Cerebellar nuclear complex (tissue), 1 donor: ENCODE data around the gene ABHD16A.

Source experiments
- DNase-seq, 2 experiments: peaks; one replicate each; lab custom pipeline; 2025; lab: John Stamatoyannopoulos, UW

Gene ABHD16A

GRCh38 chr6:31702819-31703716 lies at the start of gene ABHD16A:
ABHD16A (minus strand) TSS chr6:31703324; CDS start chr6:31703281, 43 bp downstream.
- DNase-seq, result peak; percentile 84 to 99

- DNase-seq, result no peak
Measured at GRCh38 chr6:31752739-31753319, 49.7 kb upstream of the ABHD16A start.

GRCh38 chr6:31750411-31751022 lies 47.4 kb upstream of the ABHD16A start:
- no peak for DNase-seq

GRCh38 chr6:31749301-31750036 lies 46.3 kb upstream of the ABHD16A start:
- no peak for DNase-seq

- no peak for DNase-seq
Measured at GRCh38 chr6:31744422-31744821, 41.3 kb upstream of the ABHD16A start.

- no peak for DNase-seq
Measured at GRCh38 chr6:31742894-31743293, 39.8 kb upstream of the ABHD16A start.

- no peak for DNase-seq
Measured at GRCh38 chr6:31741815-31742214, 38.7 kb upstream of the ABHD16A start.

- DNase-seq, result no peak
Measured at GRCh38 chr6:31740397-31741223, 37.5 kb upstream of the ABHD16A start.

- peak; percentile 93 to 98 for DNase-seq
Measured at GRCh38 chr6:31739639-31740396, 36.7 kb upstream of the ABHD16A start, which contains the start of gene MSH5. MSH5 (plus strand) TSS chr6:31740005; CDS start chr6:31740467, 462 bp downstream.

- DNase-seq, result no peak
Measured at GRCh38 chr6:31737991-31738979, 35.2 kb upstream of the ABHD16A start.

GRCh38 chr6:31737315-31737990 lies 34.3 kb upstream of the ABHD16A start:
- no peak for DNase-seq

GRCh38 chr6:31736768-31737314 lies 33.7 kb upstream of the ABHD16A start:
- DNase-seq, result no peak

GRCh38 chr6:31736021-31736767 lies 33.1 kb upstream of the ABHD16A start, which contains the start of gene CLIC1:
CLIC1 (minus strand) TSS chr6:31736530; CDS start chr6:31736300, 230 bp downstream.
- DNase-seq, result no peak

GRCh38 chr6:31734821-31735406 lies 31.8 kb upstream of the ABHD16A start:
- no peak for DNase-seq

- no peak for DNase-seq
Measured at GRCh38 chr6:31734247-31734820, 31.2 kb upstream of the ABHD16A start.

GRCh38 chr6:31733734-31734133 lies 30.6 kb upstream of the ABHD16A start:
- no peak for DNase-seq

- no peak for DNase-seq
Measured at GRCh38 chr6:31732029-31732428, 28.9 kb upstream of the ABHD16A start.
